T-helper 9 cell (primary cell): ENCODE results near the gene LRRN3.
"Not testable (repeated sequence)": the region's sequence is repeated elsewhere in the genome, so short reads cannot be mapped to it uniquely, and the experiment has no call there.

Experiments
- DNase-seq: peaks from one replicate; pipeline ENCODE4 v3.0.0-alpha.2; 2020
- total RNA-seq, 2 donors: gene quantifications; one replicate each; lab custom pipeline; 2026; lab: John Stamatoyannopoulos, UW

The LRRN3 gene
- 3.1 to 17.7 reads per million in 2 donors for total RNA-seq

- no peak for DNase-seq
Observed at GRCh38 chr7:111090846-111091245, at the start of gene LRRN3. Gene LRRN3, plus strand, starts transcription at chr7:111091127. Its CDS starts 31,646 bp downstream, at chr7:111122773.

- DNase-seq, result no peak
Observed at GRCh38 chr7:111041577-111041976, 49.4 kb upstream of the LRRN3 start.

GRCh38 chr7:111042842-111043241 is 48.1 kb upstream of the LRRN3 start:
- no peak for DNase-seq

- no peak for DNase-seq
Observed at GRCh38 chr7:111043561-111043960, 47.4 kb upstream of the LRRN3 start.

- no peak for DNase-seq
Observed at GRCh38 chr7:111045449-111045848, 45.5 kb upstream of the LRRN3 start.

GRCh38 chr7:111047595-111047994 is 43.3 kb upstream of the LRRN3 start:
- no peak for DNase-seq

- no peak for DNase-seq
Observed at GRCh38 chr7:111049971-111050680, 40.8 kb upstream of the LRRN3 start.

GRCh38 chr7:111050875-111051416 is 40.0 kb upstream of the LRRN3 start:
- no peak for DNase-seq

GRCh38 chr7:111051832-111052231 is 39.1 kb upstream of the LRRN3 start:
- no peak for DNase-seq

- no peak for DNase-seq
Observed at GRCh38 chr7:111053035-111053434, 37.9 kb upstream of the LRRN3 start.

- no peak for DNase-seq
Observed at GRCh38 chr7:111056371-111056770, 34.6 kb upstream of the LRRN3 start.

GRCh38 chr7:111057066-111057465 is 33.9 kb upstream of the LRRN3 start:
- no peak for DNase-seq

GRCh38 chr7:111059833-111060232 is 31.1 kb upstream of the LRRN3 start:
- DNase-seq, result no peak

GRCh38 chr7:111063166-111063565 is 27.8 kb upstream of the LRRN3 start:
- DNase-seq, result no peak

GRCh38 chr7:111067251-111067650 is 23.7 kb upstream of the LRRN3 start:
- DNase-seq, result no peak

GRCh38 chr7:111067682-111068081 is 23.2 kb upstream of the LRRN3 start:
- DNase-seq, result no peak

- no peak for DNase-seq
Observed at GRCh38 chr7:111068618-111069017, 22.3 kb upstream of the LRRN3 start.

- DNase-seq, result no peak
Observed at GRCh38 chr7:111071556-111071955, 19.4 kb upstream of the LRRN3 start.

GRCh38 chr7:111072658-111073057 is 18.3 kb upstream of the LRRN3 start:
- not testable (repeated sequence) for DNase-seq

- DNase-seq, result no peak
Observed at GRCh38 chr7:111074071-111074747, 16.7 kb upstream of the LRRN3 start.

- no peak for DNase-seq
Observed at GRCh38 chr7:111074748-111075146, 16.2 kb upstream of the LRRN3 start.

GRCh38 chr7:111075498-111075897 is 15.4 kb upstream of the LRRN3 start:
- no peak for DNase-seq

- no peak for DNase-seq
Observed at GRCh38 chr7:111076205-111076604, 14.7 kb upstream of the LRRN3 start.

- no peak for DNase-seq
Observed at GRCh38 chr7:111077001-111077400, 13.9 kb upstream of the LRRN3 start.
